ENCODE measurements around the gene EXOC3.

EXOC3 gene

DNA sequence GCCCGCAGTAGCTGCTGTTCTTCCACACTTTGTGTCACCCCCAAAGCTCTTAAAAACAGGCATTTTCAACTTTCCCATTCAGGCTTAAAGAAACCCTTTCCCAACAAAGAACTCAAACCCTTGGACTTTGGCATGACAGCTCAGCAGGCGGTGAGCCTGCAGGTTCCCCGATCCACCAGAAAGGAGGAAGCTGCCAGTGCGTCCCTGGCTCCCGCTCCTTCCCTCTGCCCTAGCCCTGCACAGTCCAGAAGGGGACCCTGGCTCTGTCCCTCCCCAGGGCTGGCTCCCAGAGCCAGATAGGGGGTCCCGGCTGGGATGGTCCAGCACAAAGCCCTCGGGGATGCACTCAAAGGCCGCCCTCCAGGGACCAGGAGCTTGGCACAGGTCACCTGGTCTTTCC, 71.7 kb downstream of the EXOC3 start:
- Histone ChIP-seq H3K4me1 (ENCODE audit: insufficient read depth, insufficient read length) (peaks cover 3% of the 10 kb centered on the region), H3K27me3 (ENCODE audit: insufficient read depth, insufficient read length) (peaks cover 6% of the 10 kb centered on the region), H3K9me3 (ENCODE audit: insufficient read depth, low read length) (no peaks in the 10 kb centered on the region), H3K36me3 (ENCODE audit: insufficient read depth, insufficient read length, low read length) (no peaks in the 10 kb centered on the region), H3K4me3 (ENCODE audit: insufficient read length, low read depth) (no peak overlapping the region), H3K9ac (ENCODE audit: insufficient read length, low read depth) (no peak overlapping the region)
- TF ChIP-seq YY1 (IDR thresholded peaks at IDR 0.05; ENCODE audit: insufficient read depth, insufficient read length) (no peak), ZNF274 (IDR thresholded peaks at IDR 0.05; ENCODE audit: low read depth, low read length) (no peak), SUZ12 (IDR thresholded peaks at IDR 0.05; ENCODE audit: extremely low read depth, insufficient read depth, insufficient read length) (no peak)
- no peak for DNase-seq (ENCODE audit: low read depth, low spot score)

- Histone ChIP-seq H3K27me3 (ENCODE audit: insufficient read depth, insufficient read length) (peaks cover 6% of the 10 kb centered on the region), H3K4me1 (ENCODE audit: insufficient read depth, insufficient read length) (peaks cover 3% of the 10 kb centered on the region), H3K9ac (ENCODE audit: insufficient read length, low read depth) (no peak overlapping the region), H3K9me3 (ENCODE audit: insufficient read depth, low read length) (no peaks in the 10 kb centered on the region), H3K4me3 (ENCODE audit: insufficient read length, low read depth) (no peak overlapping the region), H3K36me3 (ENCODE audit: insufficient read depth, insufficient read length, low read length) (no peaks in the 10 kb centered on the region)
- no peak for DNase-seq (ENCODE audit: low read depth, low spot score)
- TF ChIP-seq YY1 (IDR thresholded peaks at IDR 0.05; ENCODE audit: insufficient read depth, insufficient read length) (no peak), SUZ12 (IDR thresholded peaks at IDR 0.05; ENCODE audit: extremely low read depth, insufficient read depth, insufficient read length) (no peak), ZNF274 (IDR thresholded peaks at IDR 0.05; ENCODE audit: low read depth, low read length) (no peak)
Observed at GRCh38 chr5:515273-515836, 72.4 kb downstream of the EXOC3 start.

DNA sequence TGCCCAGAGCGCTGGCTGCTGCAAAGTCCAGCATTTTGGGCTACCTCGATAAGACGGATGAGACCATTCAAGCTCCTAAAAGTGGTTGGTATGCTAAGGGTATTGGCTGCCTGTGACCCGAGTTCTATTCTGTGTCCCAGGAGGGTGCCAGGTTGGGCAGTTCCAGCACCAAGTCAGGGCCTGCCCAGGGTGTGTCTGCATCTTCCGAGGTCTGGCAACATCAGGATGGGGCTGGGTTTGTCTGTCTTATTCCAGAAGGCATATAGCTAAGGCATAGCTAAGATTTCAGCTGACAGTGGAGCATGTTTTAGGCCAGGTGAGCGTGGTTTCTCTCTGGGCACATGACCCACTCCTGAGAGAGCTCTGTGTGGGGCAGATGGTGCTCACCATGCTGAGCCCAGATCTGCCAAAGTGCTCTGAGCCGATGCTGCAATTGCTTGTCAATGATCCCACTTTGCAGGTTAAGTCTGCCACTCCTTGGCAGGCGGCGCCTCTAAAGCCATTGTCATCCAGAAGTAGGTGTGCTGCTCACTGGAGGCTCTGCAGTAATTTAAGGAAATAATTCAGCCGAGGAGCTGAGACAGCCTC, 73.5 kb downstream of the EXOC3 start:
- Histone ChIP-seq H3K9ac (ENCODE audit: insufficient read length, low read depth) (no peak overlapping the region), H3K4me3 (ENCODE audit: insufficient read length, low read depth) (no peak overlapping the region), H3K9me3 (ENCODE audit: insufficient read depth, low read length) (no peaks in the 10 kb centered on the region), H3K36me3 (ENCODE audit: insufficient read depth, insufficient read length, low read length) (no peaks in the 10 kb centered on the region), H3K27me3 (ENCODE audit: insufficient read depth, insufficient read length) (peaks cover 6% of the 10 kb centered on the region), H3K4me1 (ENCODE audit: insufficient read depth, insufficient read length) (peaks cover 7% of the 10 kb centered on the region)
- TF ChIP-seq YY1 (IDR thresholded peaks at IDR 0.05; ENCODE audit: insufficient read depth, insufficient read length), result no peak
- no peak for TF ChIP-seq SUZ12 (IDR thresholded peaks at IDR 0.05; ENCODE audit: extremely low read depth, insufficient read depth, insufficient read length)
- TF ChIP-seq ZNF274 (IDR thresholded peaks at IDR 0.05; ENCODE audit: low read depth, low read length), result no peak
- DNase-seq (ENCODE audit: low read depth, low spot score), result no peak

Measured in NT2/D1 (cell line).